ENCODE measurements around the gene PLEKHG4B.
A peak's percentile ranks its signal among the peaks of the same experiment; 100 is the strongest.

PLEKHG4B gene

DNA sequence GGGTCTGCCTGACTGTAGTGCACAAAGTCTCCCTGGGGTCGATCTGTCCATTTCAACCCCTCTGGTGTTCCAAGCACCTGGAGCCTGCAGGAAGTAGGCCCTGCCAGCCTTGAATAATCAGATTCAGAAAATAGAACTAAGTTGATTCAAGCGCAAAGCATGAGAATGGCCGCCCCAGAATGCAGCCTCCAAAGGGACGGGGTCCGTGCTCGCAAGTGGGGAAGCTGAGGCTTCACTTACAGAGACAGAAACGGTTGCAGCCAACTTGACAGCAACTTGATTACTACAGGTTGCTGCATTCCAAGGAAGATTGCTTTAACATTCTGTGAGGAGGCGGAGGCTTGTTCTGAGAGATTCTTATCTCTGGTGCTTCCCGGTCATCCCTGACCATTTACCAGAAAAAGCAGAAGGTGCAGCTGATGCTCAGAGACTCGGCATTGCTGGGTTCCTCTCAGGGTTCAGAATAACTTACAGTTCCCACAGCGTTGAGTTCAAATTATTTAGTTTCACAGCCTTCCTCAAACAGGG lies 84.4 kb downstream of the PLEKHG4B start:
- no peak for TF ChIP-seq Cebpa-rat (IDR thresholded peaks at IDR 0.05)
- Histone ChIP-seq H3K9me3 (replicated peaks in 1 of 11) (no peaks in the 10 kb centered on the region), H3K27me3 (no peaks in the 10 kb centered on the region), H3K4me3 (peak overlapping the region in 1 of 10 experiments; percentile 26; a peak in 1 of 20 replicates), H3K4me1 (peaks cover 8 to 59% (median 31%) of the 10 kb centered on the region in 10 experiments), H3K27ac (0 out of 22 replicates have a peak overlapping the region, but pooled peaks of 2 of the 11 experiments have one; percentile 6 to 20), H3K4me2 (peak overlapping the region; percentile 36 to 81 (median 67); a peak in 21 of 22 replicates), H4K20me1 (no peaks in the 10 kb centered on the region; a peak in 2 of 22 replicates), H3K36me3 (peaks cover 0 to 43% (median 26%) of the 10 kb centered on the region in 11 experiments; a peak in 14 of 22 replicates), H3K9ac (peak overlapping the region in 4 of 11 experiments; percentile 0 to 41 (median 9); a peak in 3 of 22 replicates)

DNA sequence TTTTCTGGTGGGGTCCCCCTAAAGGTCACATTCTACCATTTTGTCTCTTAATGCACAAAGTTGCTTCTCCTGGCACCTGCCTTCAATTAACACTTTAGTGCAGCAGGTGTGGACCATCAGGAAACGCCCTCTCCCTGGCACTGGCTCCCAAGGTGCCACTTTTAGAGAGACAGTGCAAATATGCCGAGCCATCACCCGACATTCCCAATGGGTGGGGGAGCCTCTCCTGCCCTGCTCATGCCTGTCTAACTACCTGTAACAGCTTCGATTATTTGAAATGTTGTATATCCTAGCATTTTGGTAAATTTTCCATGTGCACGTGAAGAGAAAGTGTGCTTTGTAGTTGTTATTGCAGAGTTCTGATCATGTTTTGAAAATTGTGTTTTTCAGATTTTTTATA lies 86.1 kb downstream of the PLEKHG4B start:
- no peak overlapping the region for H3K4me3 ChIP-seq
- H3K27ac ChIP-seq = no peak overlapping the region
- no peak overlapping the region for H3K4me2 ChIP-seq
- H3K36me3 ChIP-seq = peaks cover 0 to 46% (median 33%) of the 10 kb centered on the region in 11 experiments; a peak in 14 of 22 replicates
- no peaks in the 10 kb centered on the region for H3K9me3 ChIP-seq (replicated peaks in 1 of 11)
- H4K20me1 ChIP-seq = no peaks in the 10 kb centered on the region; a peak in 2 of 22 replicates
- no peaks in the 10 kb centered on the region for H3K27me3 ChIP-seq
- H3K4me1 ChIP-seq = peaks cover 8 to 50% (median 25%) of the 10 kb centered on the region in 10 experiments
- H3K9ac ChIP-seq = no peak overlapping the region
- TF ChIP-seq Cebpa-rat (IDR thresholded peaks at IDR 0.05) = no peak

DNA sequence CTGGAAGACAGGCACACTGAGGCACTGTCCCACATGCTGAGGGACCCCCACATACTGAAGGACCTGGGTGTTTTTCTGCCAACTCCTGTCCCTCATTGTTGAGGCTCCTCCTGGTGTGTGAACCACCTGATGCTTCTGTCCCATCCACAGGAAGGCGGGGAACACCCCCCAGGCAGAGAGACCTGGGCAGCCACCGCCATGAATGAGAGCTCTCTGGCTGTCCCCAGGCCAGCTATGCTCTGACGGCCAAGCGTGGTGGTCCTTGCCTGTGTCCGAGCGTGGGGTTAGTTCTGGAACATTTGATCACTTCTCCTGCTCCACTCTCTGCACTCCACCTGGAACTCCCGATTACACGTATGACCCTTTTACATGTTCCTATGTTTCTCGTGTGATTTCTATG lies 87.4 kb downstream of the PLEKHG4B start:
- Histone ChIP-seq H3K9ac (no peak overlapping the region), H3K27ac (no peak overlapping the region), H4K20me1 (no peaks in the 10 kb centered on the region; a peak in 2 of 22 replicates), H3K4me3 (no peak overlapping the region), H3K36me3 (peaks cover 0 to 41% (median 27%) of the 10 kb centered on the region in 11 experiments; a peak in 14 of 22 replicates), H3K4me2 (peak overlapping the region in 1 of 11 experiments; percentile 2; a peak in 1 of 22 replicates), H3K4me1 (peaks cover 8 to 57% (median 27%) of the 10 kb centered on the region in 10 experiments), H3K9me3 (replicated peaks in 1 of 11) (no peaks in the 10 kb centered on the region), H3K27me3 (0 out of 22 replicates have a peak, but pooled peaks cover 0 to 3% (median 0%) of the 10 kb centered on the region in 11 experiments)
- no peak for TF ChIP-seq Cebpa-rat (IDR thresholded peaks at IDR 0.05)

DNA sequence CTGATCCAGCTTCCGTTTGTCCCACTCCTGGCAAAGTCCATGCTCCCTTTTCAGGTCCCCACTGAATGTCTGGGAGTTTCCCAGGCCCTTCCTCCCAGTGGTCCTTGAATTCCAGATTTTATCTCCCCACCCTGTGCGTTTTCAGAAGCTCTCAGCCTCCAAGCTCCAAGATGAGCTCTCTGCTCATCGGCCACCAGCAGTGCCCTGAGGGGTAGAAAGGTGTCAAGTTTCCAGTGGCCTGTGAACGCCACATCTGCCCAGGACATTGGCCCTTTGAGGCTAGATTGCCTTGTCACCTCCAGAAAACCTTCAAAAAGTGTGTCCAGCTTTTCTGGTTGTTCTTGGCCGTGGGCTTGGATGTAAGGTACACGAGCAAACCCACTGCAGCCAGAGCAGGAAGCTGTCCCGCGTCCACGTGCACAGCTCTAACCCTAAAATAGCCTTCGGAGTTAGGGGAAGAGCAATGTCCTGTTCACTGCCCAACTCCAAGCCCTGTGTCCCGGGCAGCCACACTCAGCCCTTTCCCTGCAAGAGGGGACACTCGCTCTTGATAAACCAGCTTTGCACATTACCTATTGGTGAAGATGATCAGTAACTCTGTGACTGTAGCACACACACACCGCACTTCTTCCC lies 88.4 kb downstream of the PLEKHG4B start:
- Histone ChIP-seq H3K9ac (no peak overlapping the region), H3K9me3 (replicated peaks in 1 of 11) (no peaks in the 10 kb centered on the region), H3K27ac (no peak overlapping the region), H3K4me2 (no peak overlapping the region), H3K36me3 (peaks cover 0 to 41% (median 27%) of the 10 kb centered on the region in 11 experiments; a peak in 14 of 22 replicates), H3K27me3 (peaks cover 0 to 13% (median 0%) of the 10 kb centered on the region in 11 experiments; a peak in 4 of 22 replicates), H3K4me3 (no peak overlapping the region), H3K4me1 (peaks cover 8 to 57% (median 27%) of the 10 kb centered on the region in 10 experiments), H4K20me1 (no peaks in the 10 kb centered on the region)
- no peak for TF ChIP-seq Cebpa-rat (IDR thresholded peaks at IDR 0.05)

DNA sequence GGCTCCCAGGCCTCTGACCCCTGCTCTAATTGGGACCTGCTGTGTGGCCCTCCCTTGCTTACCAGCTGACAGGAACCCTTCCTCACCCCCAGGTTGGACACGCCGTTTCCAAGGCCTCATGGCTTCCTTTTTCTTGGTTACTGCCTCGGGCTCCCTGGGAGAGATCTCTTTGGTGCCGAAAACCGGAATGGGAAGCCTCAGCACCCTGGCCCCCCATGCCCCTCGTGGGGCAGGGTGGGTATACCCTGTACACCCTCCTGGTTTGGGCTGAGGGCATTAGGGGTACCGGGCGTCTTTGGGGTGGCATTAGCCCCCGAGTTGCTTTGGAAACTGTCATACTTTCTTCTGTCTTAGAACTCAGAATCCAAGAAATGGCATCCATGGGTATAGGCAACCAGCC lies 89.2 kb downstream of the PLEKHG4B start:
- no peak overlapping the region for H3K4me3 ChIP-seq
- H3K9ac ChIP-seq = no peak overlapping the region
- H3K4me1 ChIP-seq = peaks cover 6 to 59% (median 29%) of the 10 kb centered on the region in 10 experiments
- peaks cover 0 to 21% (median 0%) of the 10 kb centered on the region in 11 experiments; a peak in 4 of 22 replicates for H3K27me3 ChIP-seq
- no peak overlapping the region for H3K4me2 ChIP-seq
- H3K36me3 ChIP-seq = peaks cover 0 to 41% (median 27%) of the 10 kb centered on the region in 11 experiments; a peak in 14 of 22 replicates
- no peak overlapping the region for H3K27ac ChIP-seq
- TF ChIP-seq Cebpa-rat (IDR thresholded peaks at IDR 0.05) = no peak
- no peaks in the 10 kb centered on the region for H4K20me1 ChIP-seq
- H3K9me3 ChIP-seq (replicated peaks in 1 of 11) = no peaks in the 10 kb centered on the region

DNA sequence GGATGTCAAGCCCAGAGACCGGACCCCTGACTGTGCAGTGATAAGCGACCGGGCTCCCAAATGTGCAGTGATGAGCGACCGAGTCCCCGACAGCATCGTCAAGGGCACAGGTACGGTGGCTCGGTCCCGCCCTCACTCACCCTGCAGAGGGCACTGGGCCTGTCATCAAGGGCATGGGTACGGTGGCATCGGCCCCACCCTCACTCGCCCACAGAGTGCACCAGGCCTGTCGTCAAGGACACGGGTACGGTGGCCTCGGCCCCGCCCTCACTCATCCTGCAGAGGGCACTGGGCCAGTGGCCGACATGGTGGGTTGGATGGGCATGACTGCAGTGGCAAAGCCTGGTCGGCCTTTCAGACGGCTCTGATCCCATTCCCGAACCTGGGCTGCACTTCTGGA lies 89.6 kb downstream of the PLEKHG4B start:
- Histone ChIP-seq H3K36me3 (peaks cover 0 to 41% (median 27%) of the 10 kb centered on the region in 11 experiments; a peak in 14 of 22 replicates), H3K4me1 (peaks cover 6 to 59% (median 29%) of the 10 kb centered on the region in 10 experiments), H4K20me1 (no peaks in the 10 kb centered on the region), H3K4me3 (no peak overlapping the region), H3K27me3 (peaks cover 0 to 25% (median 0%) of the 10 kb centered on the region in 11 experiments; a peak in 4 of 22 replicates), H3K9me3 (replicated peaks in 1 of 11) (no peaks in the 10 kb centered on the region), H3K27ac (no peak overlapping the region), H3K9ac (no peak overlapping the region), H3K4me2 (no peak overlapping the region)
- no peak for TF ChIP-seq Cebpa-rat (IDR thresholded peaks at IDR 0.05)

DNA sequence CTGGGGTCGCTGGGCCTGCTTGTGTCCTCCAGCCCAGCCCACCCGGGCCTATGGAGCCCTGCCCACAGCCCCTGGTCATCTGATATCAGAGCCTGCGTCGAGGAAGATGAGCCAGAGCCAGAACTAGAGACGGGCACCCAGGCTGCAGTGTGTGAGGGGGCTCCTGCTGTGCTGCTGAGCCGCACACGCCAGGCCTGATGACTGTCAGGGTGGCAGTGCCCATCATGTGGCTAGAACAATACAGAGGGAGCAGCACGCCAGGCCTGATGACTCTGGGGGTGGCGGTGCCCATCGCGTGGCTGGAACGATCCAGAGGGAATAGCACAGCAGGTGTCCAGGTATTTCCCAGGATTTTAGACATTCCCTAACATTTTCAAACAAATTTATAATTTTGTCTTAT lies 90.2 kb downstream of the PLEKHG4B start:
- peaks cover 0 to 28% (median 0%) of the 10 kb centered on the region in 11 experiments; a peak in 4 of 22 replicates for H3K27me3 ChIP-seq
- TF ChIP-seq Cebpa-rat (IDR thresholded peaks at IDR 0.05) = no peak

DNA sequence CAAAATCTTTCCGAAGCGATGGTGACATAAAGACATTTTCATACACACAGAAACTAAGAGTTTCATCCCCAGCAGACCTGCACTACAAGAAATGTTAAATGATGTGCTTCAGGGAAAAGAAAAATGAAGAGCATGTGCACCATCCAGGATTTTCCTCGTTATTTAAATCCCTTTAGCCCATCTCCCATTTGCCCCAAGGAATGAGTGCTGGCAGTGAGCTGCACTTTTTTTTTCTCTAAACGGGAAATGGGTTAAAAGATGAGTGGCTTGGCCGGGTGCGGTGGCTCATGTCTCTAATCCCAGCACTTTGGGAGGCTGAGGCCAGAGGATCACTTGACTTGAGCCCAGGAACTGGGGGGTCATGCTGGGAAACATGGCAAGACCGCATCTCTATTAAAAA lies 92.5 kb downstream of the PLEKHG4B start:
- peaks cover 0 to 36% (median 27%) of the 10 kb centered on the region in 11 experiments; a peak in 14 of 22 replicates for H3K36me3 ChIP-seq
- H3K4me3 ChIP-seq = no peak overlapping the region
- H3K9me3 ChIP-seq (replicated peaks in 1 of 11) = no peaks in the 10 kb centered on the region
- TF ChIP-seq Cebpa-rat (IDR thresholded peaks at IDR 0.05) = no peak
- peaks cover 0 to 14% (median 0%) of the 10 kb centered on the region in 11 experiments; a peak in 2 of 22 replicates for H4K20me1 ChIP-seq
- H3K4me1 ChIP-seq = peaks cover 19 to 70% (median 54%) of the 10 kb centered on the region in 10 experiments; a peak in 19 of 20 replicates
- H3K27me3 ChIP-seq = peaks cover 0 to 42% (median 0%) of the 10 kb centered on the region in 11 experiments; a peak in 4 of 22 replicates
- H3K9ac ChIP-seq = no peak overlapping the region
- H3K4me2 ChIP-seq = peak overlapping the region in 6 of 11 experiments; percentile 87 to 100 (median 96); a peak in 12 of 22 replicates
- no peak overlapping the region for H3K27ac ChIP-seq

More for the DNA sequence above, 90.2 kb downstream of the PLEKHG4B start:
- H3K27ac ChIP-seq = no peak overlapping the region
- H3K4me2 ChIP-seq = no peak overlapping the region
- H4K20me1 ChIP-seq = no peaks in the 10 kb centered on the region
- H3K36me3 ChIP-seq = peaks cover 0 to 41% (median 27%) of the 10 kb centered on the region in 11 experiments; a peak in 14 of 22 replicates
- no peak overlapping the region for H3K4me3 ChIP-seq
- H3K4me1 ChIP-seq = peaks cover 5 to 59% (median 31%) of the 10 kb centered on the region in 10 experiments; a peak in 17 of 20 replicates
- no peak overlapping the region for H3K9ac ChIP-seq
- H3K9me3 ChIP-seq (replicated peaks in 1 of 11) = no peaks in the 10 kb centered on the region

All from BLaER1 treated with 17β-estradiol and CSF1 and Interleukin-3, amounts not matched to agents 10 nM and 100 nM (cell line).